Retinal pigment epithelial cell (primary cell): ENCODE data around the gene GMCL2.

Experiments used
- DNase-seq: peaks from one replicate; pipeline ENCODE4 v3.0.0-alpha.2; 2010; ENCODE audit warnings: low read depth
- H3K4me3 ChIP-seq: 2 replicates; pipeline ENCODE4 v1.5.1; 2011; ENCODE audit warnings: mild to moderate bottlenecking, low read length, control low read depth, moderate library complexity
- TF ChIP-seq, protein P1 (sequence below): conservative IDR thresholded peaks from 2 replicates; pipeline ENCODE4 v1.5.1; 2011; ENCODE audit warnings: low read depth, low read length, control low read depth, inconsistent platforms

Gene GMCL2

DNA sequence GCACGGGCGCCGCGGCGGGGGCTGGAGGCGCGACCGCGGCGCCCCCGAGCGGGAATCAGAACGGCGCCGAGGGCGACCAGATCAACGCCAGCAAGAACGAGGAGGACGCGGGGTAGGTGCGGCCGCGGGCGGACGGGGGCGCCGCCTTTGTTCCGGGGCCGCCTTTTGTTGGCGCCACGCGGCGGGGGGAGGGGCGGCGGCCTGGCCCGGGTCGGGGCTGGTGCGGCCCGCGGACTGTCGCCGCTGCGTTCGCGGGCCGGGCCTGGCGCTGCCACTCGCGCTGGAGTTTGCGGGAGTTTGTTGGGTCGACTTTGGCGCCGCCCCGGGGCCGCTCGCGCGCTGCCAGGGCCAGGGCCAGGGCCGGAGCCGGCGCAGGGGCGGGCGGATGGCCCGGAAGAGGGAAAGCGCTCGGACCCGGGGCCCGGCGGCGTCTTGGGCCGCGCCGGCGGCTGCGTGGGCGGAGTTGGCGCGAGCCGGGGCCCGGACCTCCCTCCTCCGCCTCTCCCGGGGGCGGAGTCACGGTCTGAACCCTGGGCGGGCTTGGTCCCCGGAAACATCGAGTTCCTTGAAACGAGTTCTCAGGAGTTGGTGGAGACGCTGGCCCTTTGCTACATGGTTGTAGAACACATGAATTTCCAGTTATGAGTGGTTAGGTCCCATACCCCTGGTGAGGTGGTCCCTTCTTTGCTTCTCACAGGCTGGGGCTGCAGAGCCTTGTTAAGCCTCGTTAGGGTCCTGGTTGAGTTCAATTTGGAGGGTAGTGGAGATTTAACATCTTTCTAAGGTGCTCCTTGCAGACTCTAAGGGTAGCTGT lies 18.0 kb upstream of the GMCL2 start:
- peak overlapping the region; percentile 86 for H3K4me3 ChIP-seq
- peak; percentile 34 for DNase-seq
- TF ChIP-seq, protein P1, sequence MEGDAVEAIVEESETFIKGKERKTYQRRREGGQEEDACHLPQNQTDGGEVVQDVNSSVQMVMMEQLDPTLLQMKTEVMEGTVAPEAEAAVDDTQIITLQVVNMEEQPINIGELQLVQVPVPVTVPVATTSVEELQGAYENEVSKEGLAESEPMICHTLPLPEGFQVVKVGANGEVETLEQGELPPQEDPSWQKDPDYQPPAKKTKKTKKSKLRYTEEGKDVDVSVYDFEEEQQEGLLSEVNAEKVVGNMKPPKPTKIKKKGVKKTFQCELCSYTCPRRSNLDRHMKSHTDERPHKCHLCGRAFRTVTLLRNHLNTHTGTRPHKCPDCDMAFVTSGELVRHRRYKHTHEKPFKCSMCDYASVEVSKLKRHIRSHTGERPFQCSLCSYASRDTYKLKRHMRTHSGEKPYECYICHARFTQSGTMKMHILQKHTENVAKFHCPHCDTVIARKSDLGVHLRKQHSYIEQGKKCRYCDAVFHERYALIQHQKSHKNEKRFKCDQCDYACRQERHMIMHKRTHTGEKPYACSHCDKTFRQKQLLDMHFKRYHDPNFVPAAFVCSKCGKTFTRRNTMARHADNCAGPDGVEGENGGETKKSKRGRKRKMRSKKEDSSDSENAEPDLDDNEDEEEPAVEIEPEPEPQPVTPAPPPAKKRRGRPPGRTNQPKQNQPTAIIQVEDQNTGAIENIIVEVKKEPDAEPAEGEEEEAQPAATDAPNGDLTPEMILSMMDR = no peak

DNA sequence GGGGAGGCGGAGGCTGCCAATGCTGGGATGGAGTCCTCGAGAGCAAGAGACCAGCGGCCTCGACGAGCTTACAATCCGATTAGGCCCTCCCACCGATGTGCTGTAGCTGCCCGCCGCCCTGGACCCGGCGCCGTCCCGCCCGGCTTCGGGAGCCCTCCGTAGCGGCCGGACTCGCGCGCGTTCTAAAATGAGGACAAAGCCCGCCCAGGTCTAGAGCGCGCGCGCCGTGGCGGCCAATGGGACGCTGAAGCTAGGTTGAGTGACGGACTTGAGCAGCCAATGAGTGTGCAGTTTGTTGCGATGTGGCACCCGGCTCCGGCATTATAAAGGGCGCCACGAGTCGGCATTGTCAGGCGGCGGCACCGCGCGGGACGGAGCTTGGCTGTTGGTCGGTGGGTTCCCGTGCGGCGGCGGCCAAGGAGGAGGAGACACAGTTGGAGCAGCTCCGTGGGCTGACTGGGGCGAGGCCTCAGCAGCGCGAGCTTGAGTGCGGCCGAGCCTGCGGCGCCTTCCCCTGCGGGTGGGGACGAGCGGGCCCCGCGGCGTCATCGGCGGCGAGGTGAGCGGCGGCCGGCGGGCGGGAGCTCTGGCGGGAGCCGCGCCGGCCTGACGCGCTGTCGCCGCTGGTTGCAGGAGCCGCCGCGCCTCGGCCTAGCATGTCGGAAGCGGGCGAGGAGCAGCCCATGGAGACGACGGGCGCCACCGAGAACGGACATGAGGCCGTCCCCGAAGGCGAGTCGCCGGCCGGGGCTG lies 17.2 kb upstream of the GMCL2 start, which contains the start of gene HNRNPAB:
HNRNPAB (plus strand) TSS at position 352 of the 753 bp plus-strand sequence; CDS start at position 657, 305 bp downstream.
- peak within 1 kb of the TSS; percentile 86 for H3K4me3 ChIP-seq
- peak; percentile 82 for DNase-seq
- TF ChIP-seq, protein P1 = no peak

DNA sequence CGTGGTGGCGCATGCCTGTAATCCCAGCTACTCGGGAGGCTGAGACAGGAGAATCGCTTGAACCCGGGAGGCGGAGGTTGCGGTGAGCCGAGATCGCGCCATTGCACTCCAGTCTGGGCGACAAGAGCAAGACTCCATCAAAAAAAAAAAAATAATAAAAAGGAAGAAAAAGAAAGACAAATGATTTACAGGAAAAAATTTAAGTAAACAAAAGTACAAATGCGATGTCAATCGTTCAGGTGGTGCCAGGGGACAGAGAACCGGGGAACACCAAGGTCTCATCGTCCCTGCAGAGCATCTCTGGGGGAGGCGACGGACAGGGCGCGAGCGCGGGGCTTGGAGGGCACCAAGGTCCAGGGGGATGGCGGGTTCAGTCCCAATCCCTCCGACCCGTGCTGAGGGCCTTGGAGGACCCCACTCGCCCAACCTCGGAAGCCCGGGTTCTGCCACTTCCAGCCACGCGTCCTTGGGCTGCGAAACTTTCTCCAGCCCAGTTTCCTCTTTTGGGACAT lies 16.6 kb upstream of the GMCL2 start:
- TF ChIP-seq, protein P1 = no peak
- no peak for DNase-seq
- peak overlapping the region; percentile 86 for H3K4me3 ChIP-seq

DNA sequence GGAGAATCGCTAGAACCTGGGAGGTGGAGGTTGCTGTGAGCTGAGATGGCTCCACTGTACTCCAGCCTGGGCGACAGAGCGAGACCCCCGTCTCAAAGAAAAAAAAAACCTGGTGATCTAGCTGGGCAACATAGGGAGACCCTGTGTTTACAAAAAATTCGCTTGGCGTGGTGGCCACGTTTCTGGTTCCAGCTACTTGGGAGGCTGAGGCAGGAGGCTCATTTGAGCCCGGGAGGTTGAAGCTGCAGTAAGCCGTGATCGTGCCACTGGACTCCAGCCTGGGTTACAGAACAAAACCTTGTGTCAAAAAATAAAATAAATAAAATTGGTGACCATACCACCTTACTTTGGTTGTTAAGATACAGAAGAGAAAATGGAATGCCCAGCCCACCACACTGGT lies 15.4 kb upstream of the GMCL2 start:
- DNase-seq = no peak
- TF ChIP-seq, protein P1 = no peak
- H3K4me3 ChIP-seq = no peak overlapping the region

DNA sequence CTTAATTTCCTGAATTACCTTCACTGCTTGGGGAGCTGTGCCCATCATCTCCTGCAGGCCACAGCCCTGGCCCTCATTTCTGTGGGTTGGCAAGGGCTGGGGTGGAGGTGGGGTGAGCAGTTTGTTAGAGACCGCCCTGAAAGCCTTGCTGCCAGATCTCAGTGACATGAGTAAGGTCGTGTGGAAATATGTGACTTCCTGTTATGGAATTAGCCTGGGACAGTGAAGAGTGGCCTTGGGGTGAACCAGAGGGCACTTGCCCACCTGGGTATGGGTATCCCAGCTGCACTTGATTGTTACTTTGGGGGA lies 14.7 kb upstream of the GMCL2 start:
- no peak for DNase-seq
- TF ChIP-seq, protein P1 = no peak
- no peak overlapping the region for H3K4me3 ChIP-seq

DNA sequence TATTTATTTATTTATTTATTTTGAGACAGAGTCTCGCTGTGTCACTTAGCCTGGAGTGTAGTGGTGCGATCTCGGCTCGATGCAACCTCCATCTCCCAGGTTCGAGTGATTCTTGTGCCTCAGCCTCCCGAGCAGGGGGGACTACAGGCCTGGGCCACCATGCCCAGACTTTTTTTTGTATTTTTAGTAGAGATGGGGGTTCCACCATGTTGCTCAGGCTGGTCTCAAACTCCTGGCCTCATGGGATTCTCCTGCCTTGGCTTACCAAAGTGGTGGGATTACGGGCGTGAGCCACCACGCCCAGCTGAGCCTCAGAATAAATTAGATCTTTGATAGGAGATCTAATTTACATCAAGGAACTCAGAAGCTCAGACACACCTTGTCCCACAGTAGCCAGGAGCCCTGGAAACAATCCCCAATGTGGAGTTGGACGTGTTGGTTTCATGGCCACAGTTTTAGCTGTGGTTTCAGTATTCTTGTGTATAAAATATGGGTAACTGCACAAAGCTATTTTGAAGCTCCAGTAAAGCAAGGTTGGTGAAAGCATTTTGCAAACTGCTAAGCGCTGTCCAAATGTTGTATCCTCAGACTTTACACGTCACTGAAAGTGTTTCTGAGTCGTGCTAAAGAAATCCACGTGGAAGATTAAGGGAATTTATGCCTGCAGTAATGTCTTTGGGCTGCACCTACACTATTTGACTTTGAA lies 14.2 kb upstream of the GMCL2 start:
- no peak overlapping the region for H3K4me3 ChIP-seq
- DNase-seq = no peak
- TF ChIP-seq, protein P1 = no peak
